Mesothelial cell of epicardium (in vitro differentiated cells): ENCODE measurements around the gene BLZF1. TPM values are rescaled to one million over a fixed set of nuclear protein-coding genes. Genes with fewer than 3 reads are reported as not detected.
"Not testable (repeated sequence)": the region's sequence is repeated elsewhere in the genome, so short reads cannot be mapped to it uniquely, and the experiment has no call there.

ENCODE experiments used
- DNase-seq, 2 experiments: peaks; one replicate each; pipeline ENCODE4 v3.0.0; 2021; ENCODE audit warnings: low spot score in 2 of 2; ENCODE audit not compliant: unreplicated experiment in 2 of 2
- H3K27ac Mint-ChIP-seq: 2 replicates; pipeline ENCODE4 v1.8.0; 2021; ENCODE audit warnings: mixed read lengths
- H3K27me3 Mint-ChIP-seq: 2 replicates; pipeline ENCODE4 v1.8.0; 2021; ENCODE audit warnings: low read depth, mixed read lengths
- H3K36me3 Mint-ChIP-seq: 2 replicates; pipeline ENCODE4 v1.8.0; 2021; ENCODE audit warnings: mixed read lengths
- H3K4me1 Mint-ChIP-seq: 2 replicates; pipeline ENCODE4 v1.8.0; 2021; ENCODE audit warnings: mixed read lengths
- H3K4me3 Mint-ChIP-seq: 2 replicates; pipeline ENCODE4 v1.8.0; 2021; ENCODE audit warnings: mild to moderate bottlenecking, moderate library complexity, mixed read lengths
- H3K9me3 Mint-ChIP-seq: 2 replicates; pipeline ENCODE4 v1.8.0; 2021; ENCODE audit warnings: mixed read lengths
- total RNA-seq: library from RNA; stranded (reverse); gene quantifications from 3 replicates; pipeline ENCODE4 v1.2.1, GENCODE V29; 2021
- TF ChIP-seq, protein P1 (sequence below): fragments of 200-600 bp; sonication (generic); IDR thresholded peaks from one replicate; pipeline ENCODE4 v1.5.0; 2021; ENCODE audit warnings: antibody characterized with exemption; ENCODE audit not compliant: unreplicated experiment

Gene BLZF1
- total RNA-seq, 1 donor from 2014 or later, result 21.5 TPM

DNA sequence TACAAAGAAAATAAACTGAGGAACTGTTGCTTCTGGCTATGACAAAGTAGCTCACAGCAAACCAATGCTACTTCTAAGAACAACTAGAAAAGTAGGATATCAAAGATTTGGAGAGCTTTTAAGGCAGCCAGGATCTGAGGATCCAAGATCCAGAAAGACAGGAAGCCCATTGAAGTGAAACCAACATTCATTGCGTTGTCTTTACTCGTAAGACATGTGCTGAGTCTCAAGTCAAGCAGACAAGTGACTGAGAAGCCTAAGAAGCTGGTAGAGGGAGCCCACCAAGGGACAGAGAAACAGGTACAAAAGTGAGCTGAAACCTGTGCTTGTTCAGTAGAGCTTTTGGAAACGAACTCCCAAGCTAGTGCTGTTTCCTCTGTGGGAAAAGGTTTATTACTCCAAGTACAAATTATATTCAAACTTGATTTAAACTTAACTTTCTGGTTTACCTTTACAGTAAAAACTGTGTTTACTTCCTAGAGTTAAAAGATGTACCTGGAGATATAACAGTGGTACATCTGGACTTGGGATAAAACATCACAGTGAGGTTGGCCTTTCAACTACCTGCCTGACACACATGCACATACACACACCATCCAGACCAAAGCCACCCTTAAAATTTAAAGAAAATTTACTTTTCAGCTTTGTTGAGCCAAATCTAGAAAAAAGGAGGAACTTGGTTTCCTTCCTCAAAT lies 41.6 kb upstream of the BLZF1 start:
- Mint-ChIP-seq H3K4me1 (no peaks in the 10 kb centered on the region), H3K9me3 (peaks cover 21% of the 10 kb centered on the region), H3K27ac (no peak overlapping the region), H3K4me3 (no peak overlapping the region), H3K27me3 (no peaks in the 10 kb centered on the region), H3K36me3 (peaks cover 15% of the 10 kb centered on the region)
- no peak for DNase-seq
- TF ChIP-seq, protein P1, sequence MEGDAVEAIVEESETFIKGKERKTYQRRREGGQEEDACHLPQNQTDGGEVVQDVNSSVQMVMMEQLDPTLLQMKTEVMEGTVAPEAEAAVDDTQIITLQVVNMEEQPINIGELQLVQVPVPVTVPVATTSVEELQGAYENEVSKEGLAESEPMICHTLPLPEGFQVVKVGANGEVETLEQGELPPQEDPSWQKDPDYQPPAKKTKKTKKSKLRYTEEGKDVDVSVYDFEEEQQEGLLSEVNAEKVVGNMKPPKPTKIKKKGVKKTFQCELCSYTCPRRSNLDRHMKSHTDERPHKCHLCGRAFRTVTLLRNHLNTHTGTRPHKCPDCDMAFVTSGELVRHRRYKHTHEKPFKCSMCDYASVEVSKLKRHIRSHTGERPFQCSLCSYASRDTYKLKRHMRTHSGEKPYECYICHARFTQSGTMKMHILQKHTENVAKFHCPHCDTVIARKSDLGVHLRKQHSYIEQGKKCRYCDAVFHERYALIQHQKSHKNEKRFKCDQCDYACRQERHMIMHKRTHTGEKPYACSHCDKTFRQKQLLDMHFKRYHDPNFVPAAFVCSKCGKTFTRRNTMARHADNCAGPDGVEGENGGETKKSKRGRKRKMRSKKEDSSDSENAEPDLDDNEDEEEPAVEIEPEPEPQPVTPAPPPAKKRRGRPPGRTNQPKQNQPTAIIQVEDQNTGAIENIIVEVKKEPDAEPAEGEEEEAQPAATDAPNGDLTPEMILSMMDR, result no peak

DNA sequence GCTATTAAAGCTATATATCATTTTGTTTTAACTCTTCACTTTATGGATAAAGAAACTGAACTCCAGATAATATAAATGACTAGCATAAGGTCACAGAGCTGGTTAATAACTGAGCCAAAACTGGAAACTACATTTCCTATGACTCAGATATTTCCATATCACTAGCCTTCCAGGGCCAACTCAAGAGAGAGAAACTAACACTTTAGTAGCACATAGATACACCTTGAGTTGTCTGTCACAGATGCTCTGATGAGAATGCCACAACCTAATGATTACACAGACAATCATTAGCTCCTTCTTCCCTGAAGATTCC lies 41.1 kb upstream of the BLZF1 start:
- no peaks in the 10 kb centered on the region for H3K4me1 Mint-ChIP-seq
- TF ChIP-seq, protein P1, result no peak
- H3K27me3 Mint-ChIP-seq, result no peaks in the 10 kb centered on the region
- DNase-seq, result no peak
- H3K9me3 Mint-ChIP-seq, result peaks cover 26% of the 10 kb centered on the region
- no peak overlapping the region for H3K4me3 Mint-ChIP-seq
- H3K27ac Mint-ChIP-seq, result no peak overlapping the region
- H3K36me3 Mint-ChIP-seq, result peaks cover 15% of the 10 kb centered on the region

DNA sequence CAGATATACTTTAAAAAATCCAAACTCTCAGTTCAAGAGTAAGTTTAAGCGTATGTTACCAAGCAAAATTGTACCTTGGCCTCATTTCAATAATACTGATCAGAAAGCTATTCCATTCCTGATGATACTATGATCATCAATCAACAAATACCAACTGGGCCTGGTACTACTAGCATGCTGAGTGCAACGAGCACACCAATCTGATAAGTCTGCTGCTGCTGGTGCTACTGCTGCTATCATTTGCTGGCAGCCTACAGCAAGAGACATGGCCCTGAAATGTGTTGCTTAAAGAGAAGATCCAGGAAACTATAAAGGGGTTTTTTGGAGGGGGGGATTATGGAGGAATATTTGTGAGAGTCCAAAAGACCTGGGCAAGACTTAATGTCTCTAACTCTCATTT lies 40.1 kb upstream of the BLZF1 start:
- peaks cover 34% of the 10 kb centered on the region for H3K9me3 Mint-ChIP-seq
- TF ChIP-seq, protein P1, result no peak
- peaks cover 19% of the 10 kb centered on the region for H3K36me3 Mint-ChIP-seq
- H3K4me1 Mint-ChIP-seq, result no peaks in the 10 kb centered on the region
- H3K27ac Mint-ChIP-seq, result no peak overlapping the region
- H3K27me3 Mint-ChIP-seq, result no peaks in the 10 kb centered on the region
- no peak for DNase-seq
- H3K4me3 Mint-ChIP-seq, result no peak overlapping the region

DNA sequence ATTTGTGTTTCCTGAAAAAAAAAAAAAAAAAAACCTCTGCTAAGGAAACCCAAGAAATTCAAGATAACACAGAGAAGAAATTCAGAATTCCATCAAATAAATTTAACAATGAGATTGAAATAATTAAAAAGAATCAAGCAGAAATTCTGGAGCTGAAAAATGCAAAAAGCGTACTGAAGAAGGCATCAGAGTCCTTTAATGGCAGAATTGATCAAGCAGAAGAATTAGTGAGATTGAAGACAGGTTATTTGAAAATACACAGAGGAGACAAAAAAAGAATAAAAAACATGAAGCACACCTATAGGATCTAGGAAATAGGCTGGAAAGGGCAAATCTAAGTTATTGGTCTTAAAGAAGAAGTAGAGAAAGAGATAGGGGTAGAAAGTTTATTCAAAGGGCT lies 38.6 kb upstream of the BLZF1 start:
- Mint-ChIP-seq H3K27ac (no peak overlapping the region), H3K4me3 (no peak overlapping the region), H3K27me3 (no peaks in the 10 kb centered on the region), H3K36me3 (peaks cover 20% of the 10 kb centered on the region), H3K9me3 (peaks cover 42% of the 10 kb centered on the region), H3K4me1 (peaks cover 4% of the 10 kb centered on the region)
- TF ChIP-seq, protein P1, result no peak
- DNase-seq, result no peak

DNA sequence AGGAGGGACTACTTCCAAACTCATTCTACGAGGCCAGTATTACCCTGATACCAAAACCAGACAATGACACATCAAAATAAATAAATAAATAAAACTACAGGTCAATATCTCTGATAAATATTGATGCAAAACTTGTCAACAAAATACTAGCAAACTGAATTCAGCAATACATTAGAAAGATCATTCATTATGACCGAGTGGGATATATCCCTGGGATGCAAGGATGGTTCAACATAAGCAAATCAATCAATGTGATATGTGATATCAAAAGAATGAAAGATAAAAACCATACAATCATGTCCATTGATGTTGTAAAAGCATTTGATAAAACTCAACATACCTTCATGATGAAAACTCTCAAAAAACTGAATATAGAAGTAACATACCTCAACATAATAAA lies 37.1 kb upstream of the BLZF1 start:
- peaks cover 32% of the 10 kb centered on the region for H3K36me3 Mint-ChIP-seq
- no peak overlapping the region for H3K27ac Mint-ChIP-seq
- H3K9me3 Mint-ChIP-seq, result peaks cover 50% of the 10 kb centered on the region
- peaks cover 4% of the 10 kb centered on the region for H3K4me1 Mint-ChIP-seq
- H3K27me3 Mint-ChIP-seq, result no peaks in the 10 kb centered on the region
- no peak overlapping the region for H3K4me3 Mint-ChIP-seq
- TF ChIP-seq, protein P1, result no peak
- DNase-seq, result no peak

DNA sequence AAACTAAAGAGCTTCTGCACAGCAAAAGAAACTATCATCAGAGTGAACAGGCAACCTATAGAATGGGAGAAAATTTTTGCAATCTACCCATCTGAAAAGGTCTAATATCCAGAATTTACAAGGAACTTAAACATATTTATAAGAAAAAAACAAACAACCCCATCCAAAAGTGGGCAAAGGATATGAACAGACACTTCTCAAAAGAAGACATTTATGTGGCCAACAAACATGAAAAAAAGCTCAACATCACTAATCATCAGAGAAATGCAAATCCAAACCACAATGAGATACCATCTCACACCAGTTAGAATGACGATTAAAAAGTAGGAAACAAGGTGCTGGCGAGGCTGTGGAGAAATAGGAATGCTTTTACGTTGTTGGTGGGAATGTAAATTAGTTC lies 33.3 kb upstream of the BLZF1 start:
- H3K36me3 Mint-ChIP-seq, result peaks cover 35% of the 10 kb centered on the region
- not testable (repeated sequence) for H3K4me3 Mint-ChIP-seq, DNase-seq, H3K4me1 Mint-ChIP-seq, H3K27me3 Mint-ChIP-seq, H3K27ac Mint-ChIP-seq
- H3K9me3 Mint-ChIP-seq, result peaks cover 43% of the 10 kb centered on the region

DNA sequence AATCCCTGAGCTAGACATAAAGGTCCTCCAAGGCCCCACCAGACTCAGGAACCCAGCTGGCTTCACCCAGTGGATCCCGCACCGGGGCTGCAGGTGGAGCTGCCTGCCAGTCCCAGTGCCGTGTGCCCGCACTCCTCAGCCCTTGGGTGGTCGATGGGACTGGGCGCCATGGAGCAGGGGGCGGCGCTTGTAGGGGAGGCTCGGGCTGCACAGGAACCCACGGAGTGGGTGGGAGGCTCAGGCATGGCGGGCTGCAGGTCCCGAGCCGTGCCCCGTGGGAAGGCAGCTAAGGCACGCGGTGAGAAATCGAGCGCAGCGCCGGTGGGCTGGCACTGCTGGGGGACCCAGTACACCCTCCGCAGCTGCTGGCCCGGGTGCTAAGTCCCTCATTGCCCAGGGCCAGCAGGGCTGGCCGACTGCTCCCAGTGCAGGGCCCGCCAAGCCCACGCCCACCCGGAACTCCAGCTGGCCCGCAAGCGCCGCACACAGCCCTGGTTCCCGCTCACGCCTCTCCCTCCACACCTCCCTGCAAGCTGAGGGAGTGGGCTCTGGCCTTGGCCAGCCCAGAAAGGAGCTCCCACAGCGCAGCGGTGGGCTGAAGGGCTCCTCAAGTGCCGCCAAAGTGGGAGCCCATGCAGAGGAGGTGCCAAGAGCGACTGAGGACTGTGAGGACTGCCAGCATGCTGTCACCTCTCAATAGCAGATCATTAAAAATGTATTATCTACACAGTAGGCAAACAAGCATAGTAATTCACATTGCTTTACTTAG lies 30.9 kb upstream of the BLZF1 start:
- not testable (repeated sequence) for H3K27me3 Mint-ChIP-seq, H3K27ac Mint-ChIP-seq, DNase-seq, H3K4me3 Mint-ChIP-seq, H3K4me1 Mint-ChIP-seq
- peaks cover 32% of the 10 kb centered on the region for H3K9me3 Mint-ChIP-seq
- peaks cover 34% of the 10 kb centered on the region for H3K36me3 Mint-ChIP-seq
